ENCODE data around the gene SEC14L3. TPM values are rescaled to one million over a fixed set of nuclear protein-coding genes. Genes with fewer than 3 reads are reported as not detected.

The SEC14L3 gene
- total and polyA plus RNA-seq, 2 of the 13 experiments (the other 11 are each of a cell fraction or from before 2014, with no cell fraction given): not detected

- TF ChIP-seq, protein P1, sequence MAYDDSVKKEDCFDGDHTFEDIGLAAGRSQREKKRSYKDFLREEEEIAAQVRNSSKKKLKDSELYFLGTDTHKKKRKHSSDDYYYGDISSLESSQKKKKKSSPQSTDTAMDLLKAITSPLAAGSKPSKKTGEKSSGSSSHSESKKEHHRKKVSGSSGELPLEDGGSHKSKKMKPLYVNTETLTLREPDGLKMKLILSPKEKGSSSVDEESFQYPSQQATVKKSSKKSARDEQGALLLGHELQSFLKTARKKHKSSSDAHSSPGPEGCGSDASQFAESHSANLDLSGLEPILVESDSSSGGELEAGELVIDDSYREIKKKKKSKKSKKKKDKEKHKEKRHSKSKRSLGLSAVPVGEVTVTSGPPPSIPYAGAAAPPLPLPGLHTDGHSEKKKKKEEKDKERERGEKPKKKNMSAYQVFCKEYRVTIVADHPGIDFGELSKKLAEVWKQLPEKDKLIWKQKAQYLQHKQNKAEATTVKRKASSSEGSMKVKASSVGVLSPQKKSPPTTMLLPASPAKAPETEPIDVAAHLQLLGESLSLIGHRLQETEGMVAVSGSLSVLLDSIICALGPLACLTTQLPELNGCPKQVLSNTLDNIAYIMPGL (CRISPR knock-in tag; IDR thresholded peaks at IDR 0.05; ENCODE audit: borderline replicate concordance in 1 of 2, low read depth in 1 of 2): no peak; a peak in 1 of 4 replicates
- TF ChIP-seq DZIP1 (CRISPR knock-in tag; IDR thresholded peaks at IDR 0.05): no peak
- TF ChIP-seq ZNF704 (CRISPR knock-in tag; IDR thresholded peaks at IDR 0.05; ENCODE audit: borderline replicate concordance): no peak
- TF ChIP-seq MYNN (CRISPR knock-in tag; IDR thresholded peaks at IDR 0.05; ENCODE audit: low read depth): no peak
- no peak for TF ChIP-seq MAZ (IDR thresholded peaks at IDR 0.05; ENCODE audit: borderline replicate concordance, low read depth, low read length)
- TF ChIP-seq MAZ (CRISPR knock-in tag; IDR thresholded peaks at IDR 0.05; ENCODE audit: low read depth): no peak
- no peak for TF ChIP-seq ZNF552 (CRISPR knock-in tag; IDR thresholded peaks at IDR 0.05; ENCODE audit: borderline replicate concordance)
- TF ChIP-seq DDIT3 (CRISPR knock-in tag; IDR thresholded peaks at IDR 0.05): no peak
- TF ChIP-seq ZC3H13 (CRISPR knock-in tag; IDR thresholded peaks at IDR 0.05): no peak
- TF ChIP-seq TRIM22 (IDR thresholded peaks at IDR 0.05): no peak
- TF ChIP-seq MEIS2 (CRISPR knock-in tag; IDR thresholded peaks at IDR 0.05): no peak
- no peak for TF ChIP-seq POLR2AphosphoS5 (IDR thresholded peaks at IDR 0.05; ENCODE audit: low read depth, low read length)
- TF ChIP-seq ZNF468 (CRISPR knock-in tag; IDR thresholded peaks at IDR 0.05): no peak
- TF ChIP-seq POGZ (CRISPR knock-in tag; IDR thresholded peaks at IDR 0.05): no peak
- no peak; the same call in 1 of the 2 replicates for TF ChIP-seq TP53 (CRISPR knock-in tag; conservative IDR thresholded peaks at IDR 0.05)
- TF ChIP-seq REL (CRISPR knock-in tag; conservative IDR thresholded peaks at IDR 0.05): peak; percentile 41; the same call in 1 of the 2 replicates
- TF ChIP-seq ZNF883 (CRISPR knock-in tag; IDR thresholded peaks at IDR 0.05; ENCODE audit: not compliant biosample characterization): no peak
- 0 out of 2 replicates have a peak, but pooled peaks have one; percentile 8 for TF ChIP-seq ZSCAN21 (CRISPR knock-in tag; IDR thresholded peaks at IDR 0.05; ENCODE audit: borderline replicate concordance)
- no peak; the same call in 1 of the 2 replicates for TF ChIP-seq SALL1 (CRISPR knock-in tag; IDR thresholded peaks at IDR 0.05)
- TF ChIP-seq EP300 (IDR thresholded peaks at IDR 0.05; ENCODE audit: low read depth in 2 of 2, low read length in 2 of 2): no peak; a peak in 1 of 4 replicates
- TF ChIP-seq EP300 (CRISPR knock-in tag; IDR thresholded peaks at IDR 0.05; ENCODE audit: borderline replicate concordance): peak; percentile 22; the same call in 1 of the 2 replicates
- TF ChIP-seq SAP130 (CRISPR knock-in tag; IDR thresholded peaks at IDR 0.05; ENCODE audit: low read depth): peak; percentile 82
These were observed 49.1 kb downstream of the SEC14L3 start (continued) for GRCh38 chr22:30422481-30423300.

Data from HepG2 (cell line).